HG02970 (cell line): Measurements from ENCODE around the gene IRF7.

Experiments
- ATAC-seq: cut with Tn5 transposase; IDR thresholded peaks from one replicate; pipeline ENCODE4 v1.9.1; 2021; ENCODE audit warnings: mild to moderate bottlenecking, moderate library complexity, moderate number of reproducible peaks; ENCODE audit not compliant: unreplicated experiment, low FRiP score

Gene IRF7

DNA sequence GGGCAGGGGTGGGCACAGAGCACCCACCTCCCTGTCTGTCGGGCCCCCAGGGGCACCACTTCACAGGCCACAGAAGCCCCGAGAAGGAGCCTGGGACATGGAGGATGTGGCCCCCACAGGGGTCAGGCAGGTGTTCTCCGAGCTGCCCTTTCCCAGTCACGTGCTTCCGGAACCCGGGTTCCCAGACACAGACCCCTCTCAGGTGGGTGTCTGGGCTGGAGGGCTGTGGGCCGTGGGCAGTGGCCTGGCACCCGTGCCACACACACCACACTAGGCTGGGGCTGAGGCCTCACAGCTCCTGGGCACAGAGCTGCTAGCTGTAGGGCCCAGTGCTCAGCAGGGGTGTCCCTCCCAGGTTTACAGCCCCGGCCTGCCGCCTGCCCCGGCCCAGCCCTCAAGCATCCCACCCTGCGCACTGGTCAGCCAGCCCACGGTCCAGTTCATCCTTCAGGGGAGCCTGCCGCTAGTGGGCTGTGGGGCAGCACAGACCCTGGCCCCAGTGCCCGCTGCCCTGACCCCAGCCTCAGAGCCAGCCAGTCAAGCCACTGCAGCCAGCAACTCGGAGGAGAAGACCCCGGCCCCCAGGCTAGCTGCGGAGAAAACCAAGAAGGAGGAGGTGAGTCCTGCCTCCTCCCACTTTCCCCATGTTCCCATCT is 5.5 kb downstream of the IRF7 start:
- ATAC-seq, result no peak

DNA sequence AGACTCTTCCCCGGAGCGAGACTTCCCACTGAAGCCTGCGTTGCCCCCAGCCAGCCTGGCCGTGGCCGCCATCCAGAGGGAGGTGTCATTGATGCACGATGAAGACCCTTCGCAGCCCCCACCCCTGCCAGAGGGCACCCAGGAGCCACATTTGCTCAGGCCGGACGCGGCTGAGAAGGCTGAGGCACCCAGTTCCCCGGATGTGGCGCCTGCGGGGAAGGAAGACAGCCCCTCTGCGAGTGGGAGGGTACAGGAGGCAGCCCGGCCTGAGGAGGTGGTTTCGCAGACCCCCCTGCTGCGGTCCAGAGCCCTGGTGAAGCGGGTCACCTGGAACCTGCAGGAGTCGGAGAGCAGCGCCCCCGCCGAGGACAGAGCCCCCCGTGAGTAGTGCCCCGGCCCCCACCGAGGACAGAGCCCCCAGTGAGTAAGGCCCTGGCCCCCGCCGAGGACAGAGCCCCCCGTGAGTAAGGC is 6.4 kb downstream of the IRF7 start:
- no peak for ATAC-seq

DNA sequence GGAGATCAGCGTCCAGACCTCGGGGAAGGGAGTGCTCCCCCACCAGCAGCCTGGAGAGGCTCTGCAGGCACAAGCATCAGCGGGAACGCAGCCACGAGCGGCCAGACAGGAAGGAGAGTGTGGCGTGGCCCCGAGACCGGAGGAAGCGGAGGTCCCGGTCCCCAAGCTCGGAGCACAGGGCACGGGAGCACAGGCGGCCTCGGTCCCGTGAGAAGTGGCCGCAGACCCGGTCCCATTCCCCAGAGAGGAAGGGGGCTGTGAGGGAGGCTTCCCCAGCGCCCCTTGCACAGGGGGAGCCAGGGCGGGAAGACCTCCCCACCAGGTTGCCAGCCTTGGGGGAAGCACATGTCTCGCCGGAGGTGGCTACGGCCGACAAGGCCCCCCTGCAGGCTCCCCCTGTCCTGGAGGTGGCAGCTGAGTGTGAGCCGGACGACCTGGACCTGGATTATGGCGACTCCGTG is 6.9 kb downstream of the IRF7 start:
- no peak for ATAC-seq

DNA sequence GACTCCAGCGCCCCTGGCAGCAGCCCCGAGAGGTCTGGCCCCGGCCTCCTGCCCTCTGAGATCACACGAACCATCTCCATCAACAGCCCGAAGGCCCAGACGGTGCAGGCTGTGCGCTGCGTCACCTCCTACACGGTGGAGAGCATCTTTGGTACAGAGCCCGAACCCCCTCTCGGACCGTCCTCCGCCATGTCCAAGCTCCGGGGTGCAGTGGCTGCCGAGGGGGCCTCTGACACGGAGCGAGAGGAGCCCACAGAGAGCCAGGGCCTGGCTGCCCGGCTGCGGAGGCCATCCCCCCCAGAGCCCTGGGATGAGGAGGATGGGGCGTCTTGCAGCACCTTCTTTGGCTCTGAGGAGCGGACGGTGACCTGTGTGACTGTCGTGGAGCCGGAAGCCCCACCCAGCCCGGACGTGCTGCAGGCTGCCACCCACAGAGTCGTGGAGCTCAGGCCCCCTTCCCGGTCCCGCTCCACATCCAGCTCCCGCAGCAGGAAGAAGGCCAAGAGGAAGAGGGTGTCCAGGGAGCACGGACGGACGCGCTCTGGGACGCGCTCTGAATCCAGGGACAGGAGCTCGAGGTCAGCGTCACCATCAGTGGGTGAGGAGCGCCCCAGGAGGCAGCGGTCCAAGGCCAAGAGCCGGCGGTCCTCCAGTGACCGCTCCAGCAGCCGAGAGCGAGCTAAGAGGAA is 7.6 kb downstream of the IRF7 start:
- ATAC-seq, result no peak

DNA sequence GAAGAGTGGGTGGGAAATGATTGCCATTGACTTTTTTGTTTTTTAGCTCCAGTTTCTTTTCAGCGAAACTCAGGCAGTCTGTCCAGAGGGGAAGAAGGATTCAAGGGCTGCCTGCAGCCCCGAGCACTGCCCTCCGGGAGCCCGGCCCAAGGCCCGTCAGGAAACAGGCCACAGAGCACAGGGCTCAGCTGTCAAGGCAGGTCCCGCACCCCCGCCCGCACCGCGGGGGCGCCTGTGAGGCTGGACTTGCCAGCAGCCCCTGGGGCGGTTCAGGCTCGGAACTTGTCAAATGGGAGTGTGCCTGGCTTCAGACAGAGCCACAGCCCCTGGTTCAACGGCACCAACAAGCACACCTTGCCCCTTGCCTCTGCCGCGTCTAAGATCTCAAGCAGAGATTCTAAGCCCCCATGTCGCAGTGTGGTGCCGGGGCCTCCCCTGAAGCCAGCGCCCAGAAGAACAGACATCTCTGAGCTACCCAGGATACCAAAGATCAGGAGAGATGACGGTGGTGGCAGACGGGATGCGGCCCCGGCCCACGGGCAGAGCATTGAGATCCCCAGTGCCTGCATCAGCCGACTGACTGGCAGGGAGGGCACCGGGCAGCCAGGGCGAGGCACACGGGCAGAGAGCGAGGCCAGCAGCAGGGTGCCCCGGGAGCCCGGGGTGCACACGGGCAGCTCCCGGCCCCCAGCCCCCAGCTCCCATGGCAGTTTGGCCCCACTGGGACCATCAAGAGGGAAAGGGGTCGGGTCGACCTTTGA is 8.6 kb downstream of the IRF7 start:
- ATAC-seq, result no peak

DNA sequence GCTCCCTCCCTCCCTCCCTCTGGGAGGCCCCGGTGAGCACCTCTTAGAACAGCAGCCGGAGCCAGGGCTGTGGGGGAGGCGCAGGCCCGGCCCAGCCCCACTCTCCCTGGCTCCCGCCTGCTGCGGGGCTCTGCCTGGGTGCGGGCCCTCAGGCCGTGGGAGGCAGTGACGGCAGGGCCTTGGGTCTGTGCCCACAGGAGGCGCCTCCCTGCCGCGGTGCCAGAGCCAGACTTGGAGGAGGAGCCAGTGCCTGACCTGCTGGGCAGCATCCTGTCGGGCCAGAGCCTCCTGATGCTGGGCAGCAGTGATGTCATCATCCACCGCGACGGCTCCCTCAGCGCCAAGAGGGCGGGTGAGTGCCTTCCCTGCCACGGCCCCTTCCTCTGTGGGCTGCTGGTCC is 9.5 kb downstream of the IRF7 start:
- no peak for ATAC-seq

DNA sequence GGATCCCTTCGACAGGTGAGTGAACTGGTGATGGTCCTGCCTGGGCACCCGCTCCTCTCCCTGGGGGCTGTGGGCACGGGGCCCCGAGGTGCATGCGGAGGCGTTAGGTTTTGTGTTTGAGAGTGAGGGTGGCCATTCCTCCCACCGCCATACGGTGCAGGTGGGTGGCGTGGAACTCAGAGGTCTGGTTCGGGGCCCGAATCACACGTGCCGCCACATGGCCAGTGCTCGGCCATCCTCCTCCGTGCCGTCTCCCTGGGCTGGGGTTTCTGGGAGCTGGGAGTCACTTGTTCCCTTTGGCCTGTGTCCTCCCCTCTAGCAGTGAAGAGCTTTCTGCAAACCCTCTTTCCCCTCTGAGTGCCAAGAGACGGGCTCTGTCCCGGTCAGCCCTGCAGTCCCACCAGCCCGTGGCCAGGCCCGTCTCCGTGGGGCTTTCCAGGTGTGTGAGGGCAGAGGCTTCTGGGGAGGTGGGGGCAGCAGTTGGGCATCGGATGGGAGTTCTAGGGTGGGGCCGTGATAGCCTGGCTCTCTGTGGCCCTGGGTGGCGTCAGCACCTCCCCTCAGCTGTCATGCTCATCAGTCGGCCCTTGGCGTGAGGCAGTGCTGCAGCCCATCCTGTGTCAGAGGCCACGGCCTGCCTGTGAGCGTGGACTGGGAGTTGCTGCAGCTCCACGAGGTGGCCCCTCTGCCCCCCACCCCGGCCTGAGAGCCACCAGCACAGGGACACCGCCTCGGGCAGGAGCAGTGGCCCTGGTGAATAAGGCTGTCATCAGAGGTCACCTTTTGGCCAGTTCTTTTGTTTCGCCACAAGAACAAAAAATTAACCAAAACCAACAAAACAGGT is 10.2 kb downstream of the IRF7 start:
- ATAC-seq, result no peak

DNA sequence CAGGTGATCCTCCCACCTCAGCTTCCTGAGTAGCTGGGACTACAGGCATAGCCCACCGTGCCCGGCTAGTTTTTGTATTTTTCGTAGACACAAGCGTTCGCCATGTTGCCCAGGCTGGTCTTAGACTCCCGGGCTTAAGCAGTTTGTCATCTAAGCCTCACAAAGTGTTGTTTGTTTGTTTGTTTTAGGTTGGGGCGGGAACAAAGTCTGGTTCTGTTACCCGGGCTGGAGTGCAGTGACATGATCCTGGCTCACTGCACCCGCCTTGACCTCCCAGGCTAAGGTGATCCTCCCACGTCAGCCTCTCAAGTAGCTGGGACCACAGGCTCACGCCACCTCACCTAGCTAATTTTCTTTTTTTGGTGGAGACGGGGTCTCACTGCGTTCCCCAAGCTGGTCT is 12.6 kb downstream of the IRF7 start:
- ATAC-seq, result no peak

DNA sequence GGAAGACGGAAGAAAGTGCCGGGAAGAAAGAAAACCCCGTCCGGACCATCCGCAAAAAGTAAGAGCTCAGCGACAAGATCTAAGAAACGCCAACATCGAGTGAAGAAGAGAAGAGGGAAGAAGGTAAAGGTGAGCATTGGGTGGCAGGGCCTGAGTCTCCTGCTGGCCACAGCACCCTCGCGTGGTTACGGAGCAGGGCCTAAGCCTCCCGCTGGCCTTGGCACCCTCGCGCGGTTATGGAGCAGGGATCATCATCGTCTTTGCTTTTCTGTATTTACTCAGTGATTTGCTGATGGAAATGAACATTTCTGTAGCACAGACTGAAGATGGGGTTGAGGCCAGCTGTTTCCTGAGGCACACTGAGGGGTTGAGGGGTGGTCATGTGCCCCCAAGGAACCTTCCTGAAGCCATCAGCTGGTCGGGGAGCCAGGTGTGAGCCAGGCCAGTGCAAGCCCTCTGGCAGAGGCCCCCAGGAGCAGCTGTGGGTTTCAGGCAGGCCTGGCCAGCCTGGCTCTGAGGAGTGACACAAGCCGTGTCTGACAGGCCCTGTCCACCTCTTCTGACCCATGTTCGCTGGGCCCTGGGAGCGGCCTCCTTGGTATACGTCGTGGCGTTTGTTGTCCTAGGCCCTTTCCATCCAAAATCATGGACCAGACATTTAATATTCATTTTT is 14.0 kb downstream of the IRF7 start:
- no peak for ATAC-seq

DNA sequence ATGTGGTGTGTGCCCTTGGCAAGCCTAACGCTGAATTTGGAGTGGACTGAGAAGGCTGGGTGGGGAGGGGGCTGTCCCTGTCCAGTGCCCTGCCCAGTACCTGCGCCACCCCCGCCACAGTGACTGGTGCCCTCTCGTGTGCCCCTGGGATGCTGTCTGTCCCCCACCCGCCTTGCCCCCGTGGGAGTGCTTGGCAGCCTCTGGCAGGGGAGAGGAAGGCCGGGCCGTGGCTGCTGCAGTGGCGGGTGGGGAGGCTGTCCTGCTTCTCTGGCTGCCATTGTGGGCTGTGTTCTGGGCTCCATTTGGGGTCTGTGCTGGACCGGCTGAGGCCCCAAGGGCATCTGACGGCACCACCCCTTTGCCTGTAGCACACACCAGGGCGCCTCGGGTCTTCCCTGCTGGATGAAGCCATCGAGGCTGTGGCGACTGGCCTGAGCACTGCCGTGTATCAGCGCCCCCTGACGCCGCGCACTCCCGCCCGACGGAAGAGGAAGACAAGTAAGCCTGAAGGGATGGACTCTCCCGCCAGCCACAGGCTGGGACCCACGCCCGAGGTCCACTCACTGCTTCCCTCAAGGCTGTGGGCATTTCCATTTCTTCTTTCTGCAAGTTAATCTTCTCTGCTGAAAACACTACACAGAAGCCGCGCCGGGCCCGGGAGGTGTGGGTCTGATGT is 17.6 kb downstream of the IRF7 start:
- no peak for ATAC-seq

DNA sequence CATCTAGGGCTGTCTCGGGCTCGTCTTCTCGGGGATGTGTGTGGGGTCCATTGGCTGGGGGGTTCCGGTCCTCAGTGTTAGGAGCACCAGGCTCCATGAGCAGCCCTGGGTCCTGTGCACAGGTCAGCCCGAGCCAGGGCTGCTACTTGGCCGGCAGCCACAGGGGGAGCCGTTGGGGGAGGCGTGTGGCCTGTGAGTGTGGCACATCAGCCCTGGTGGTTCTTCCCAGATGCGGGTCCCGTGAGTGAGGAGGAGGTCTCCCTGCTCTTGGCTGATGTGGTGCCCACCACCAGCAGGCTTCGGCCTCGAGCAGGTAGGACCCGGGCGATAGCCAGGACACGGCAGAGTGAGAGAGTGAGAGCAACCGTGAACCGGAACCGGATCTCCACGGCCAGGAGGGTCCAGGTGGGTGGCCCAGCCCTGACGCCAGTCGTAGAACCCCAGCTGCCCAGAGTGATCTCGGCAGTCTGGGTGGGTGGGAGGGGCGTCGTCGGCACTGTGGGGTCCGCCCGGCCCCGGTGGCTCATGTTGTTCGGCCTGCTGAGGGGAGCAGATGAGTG is 18.5 kb downstream of the IRF7 start:
- ATAC-seq, result no peak

DNA sequence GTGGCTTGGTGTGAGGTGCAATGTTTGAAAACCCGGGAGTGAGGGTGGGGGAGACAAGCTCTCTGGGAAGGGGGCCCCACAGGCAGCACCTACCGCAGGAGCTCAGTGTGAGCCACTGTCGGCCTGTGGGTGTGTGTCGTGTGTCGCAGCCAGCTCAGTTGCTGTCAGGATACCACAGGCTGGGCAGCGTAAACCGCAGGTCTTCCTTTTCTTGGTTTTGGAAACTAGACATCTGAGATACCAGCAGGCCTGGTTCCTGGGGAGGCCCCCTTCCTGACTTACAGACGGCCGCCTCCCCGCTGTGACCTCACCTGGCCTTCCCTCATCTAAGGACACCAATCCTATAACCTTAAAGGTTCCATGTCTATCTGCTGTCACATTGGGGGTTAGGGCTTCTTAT is 19.4 kb downstream of the IRF7 start:
- ATAC-seq, result no peak

DNA sequence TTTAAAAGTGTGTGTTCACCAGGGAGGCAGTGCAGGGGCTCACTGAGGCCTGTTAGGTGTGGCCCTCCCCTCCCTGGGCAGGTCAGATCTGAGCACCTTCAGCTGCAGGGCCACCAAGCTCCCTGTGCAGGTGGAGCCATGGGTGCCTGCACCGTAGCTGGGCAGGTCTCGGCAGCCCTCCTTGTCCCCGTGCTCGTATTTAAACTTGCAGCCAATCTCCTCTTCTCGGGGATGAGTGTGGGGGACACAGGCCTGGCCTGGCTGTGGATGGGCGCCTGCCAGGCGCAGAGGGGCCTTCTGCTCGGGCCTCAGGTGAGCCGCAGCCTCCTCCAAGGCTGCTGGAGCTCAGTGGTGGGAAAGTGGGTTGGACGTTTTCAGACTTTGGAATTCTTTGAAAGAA is 20.4 kb downstream of the IRF7 start:
- ATAC-seq, result no peak

DNA sequence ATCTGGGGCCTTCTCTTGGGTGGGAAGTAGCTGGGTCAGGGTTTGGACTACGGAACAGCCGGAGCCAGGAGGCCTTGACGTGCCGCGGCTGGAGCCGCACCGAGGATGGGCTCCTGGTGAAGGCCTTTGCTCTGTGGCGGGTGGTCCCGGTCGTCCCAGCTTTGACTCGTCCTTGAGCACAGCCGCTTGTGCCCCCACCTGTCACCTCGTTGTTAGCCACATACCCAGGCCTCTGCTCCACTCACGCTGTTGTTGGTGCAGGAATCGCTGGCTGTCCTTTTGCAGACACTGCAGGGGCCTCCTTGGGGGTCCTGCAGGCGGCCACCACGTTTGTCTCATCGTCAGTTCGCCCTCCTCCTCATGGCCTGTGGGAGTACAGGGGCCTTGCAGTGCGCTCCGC is 22.4 kb downstream of the IRF7 start:
- ATAC-seq, result no peak

DNA sequence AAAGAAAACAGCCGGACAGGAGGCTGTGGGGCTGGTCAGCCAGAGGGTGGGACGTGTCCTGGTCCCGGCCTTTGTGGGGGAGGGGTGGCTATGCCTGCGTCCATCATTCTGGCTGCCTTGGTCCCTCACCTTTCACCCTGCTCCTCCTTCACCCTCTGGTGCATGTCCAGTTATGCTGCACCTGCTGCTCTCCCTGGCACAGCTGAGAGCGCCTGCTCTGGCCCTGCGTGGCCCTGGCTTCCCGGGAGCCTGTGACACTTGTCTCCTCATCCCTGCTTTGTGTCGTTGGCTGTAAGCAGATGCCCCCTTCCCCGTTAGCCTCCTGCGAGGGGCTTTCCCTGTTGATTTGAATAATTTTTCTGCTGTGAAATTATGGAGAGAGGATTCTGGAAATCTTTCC is 22.8 kb downstream of the IRF7 start:
- ATAC-seq, result no peak

DNA sequence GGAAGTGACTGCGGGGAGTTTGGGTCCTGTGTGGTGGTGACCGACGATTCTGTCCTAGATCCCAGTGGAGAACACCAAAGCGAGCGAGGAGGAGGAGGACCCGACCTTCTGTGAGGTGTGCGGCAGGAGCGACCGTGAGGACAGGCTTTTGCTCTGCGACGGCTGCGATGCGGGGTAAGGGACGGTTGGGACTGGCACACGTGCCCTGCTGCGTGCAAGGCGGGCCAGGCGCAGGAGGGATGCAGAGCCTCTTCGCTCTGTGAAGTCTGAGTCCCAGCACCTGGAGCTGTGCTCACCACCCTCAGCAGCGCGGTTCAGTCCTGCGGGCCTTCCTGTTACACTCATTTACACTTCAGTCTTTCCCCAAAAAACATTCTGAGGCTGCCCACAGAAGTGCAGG is 23.2 kb downstream of the IRF7 start:
- ATAC-seq, result no peak

DNA sequence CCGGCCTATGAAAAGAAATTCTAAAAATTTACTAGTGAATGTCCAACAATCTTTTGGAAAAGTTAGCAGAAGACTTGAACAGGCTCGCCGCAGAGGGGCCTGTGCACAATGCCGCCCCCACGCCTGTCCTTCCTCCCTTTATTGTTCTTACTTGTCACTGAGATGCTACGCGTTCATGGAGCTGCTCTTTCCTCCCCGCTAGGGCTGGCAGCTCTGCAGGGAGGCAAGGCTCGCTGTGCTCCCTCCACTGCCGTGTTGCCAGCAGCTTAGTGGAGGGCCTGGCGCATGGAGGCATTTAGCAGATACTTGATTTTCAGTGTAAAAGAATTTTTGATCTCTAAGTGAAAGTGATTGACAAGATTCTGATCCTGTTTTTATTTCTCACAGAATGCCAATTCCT is 24.8 kb downstream of the IRF7 start:
- ATAC-seq, result no peak

DNA sequence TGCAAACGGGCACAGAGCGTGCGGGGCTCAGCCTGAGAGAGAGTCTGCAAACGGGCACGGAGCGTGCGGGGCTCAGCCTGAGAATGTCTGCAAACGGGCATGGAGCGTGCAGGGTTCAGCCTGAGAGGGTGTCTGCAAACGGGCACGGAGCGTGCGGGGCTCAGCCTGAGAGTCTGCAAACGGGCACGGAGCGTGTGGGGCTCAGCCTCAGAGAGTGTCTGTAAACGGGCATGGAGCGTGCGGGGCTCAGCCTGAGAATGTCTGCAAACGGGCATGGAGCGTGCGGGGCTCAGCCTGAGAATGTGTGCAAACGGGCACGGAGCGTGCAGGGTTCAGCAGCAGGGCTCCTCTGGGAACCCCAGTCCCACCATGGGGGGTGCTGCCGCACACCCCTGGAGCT is 26.0 kb downstream of the IRF7 start:
- no peak for ATAC-seq

DNA sequence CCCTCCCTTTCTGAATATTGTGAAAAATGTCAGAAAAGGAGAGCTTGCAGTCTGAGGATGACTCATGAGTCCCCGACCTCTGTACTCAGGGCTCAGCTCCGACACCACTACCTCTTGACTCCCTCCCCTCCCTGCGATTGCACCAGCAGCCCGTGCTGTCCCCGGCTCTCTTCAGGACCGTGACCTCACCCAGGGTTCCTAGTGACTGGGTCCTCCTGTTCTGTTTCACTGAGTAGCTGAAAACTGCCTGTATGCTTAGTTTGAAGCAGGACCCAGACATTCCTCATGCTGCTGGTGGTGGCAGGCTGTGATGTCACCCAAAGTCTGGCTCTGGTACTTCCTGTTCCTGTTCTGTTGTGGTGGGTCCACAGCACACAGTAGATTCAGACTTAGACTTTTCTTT is 27.8 kb downstream of the IRF7 start:
- ATAC-seq, result no peak
